Astrocyte (in vitro differentiated cells and primary cell): Measurements from ENCODE around the gene INTS2.

ENCODE experiments used
- EZH2 ChIP-seq: IDR thresholded peaks from 2 replicates; pipeline ENCODE4 v1.6.1; 2012; ENCODE audit warnings: mild to moderate bottlenecking, low read length, inconsistent platforms; ENCODE audit not compliant: insufficient read depth
- TF ChIP-seq, protein P1 (sequence below): IDR thresholded peaks from 2 replicates; pipeline ENCODE4 v1.5.1; 2011; ENCODE audit warnings: low read depth, mild to moderate bottlenecking, inconsistent platforms, low read length, moderate library complexity; ENCODE audit not compliant: insufficient read depth

DNA sequence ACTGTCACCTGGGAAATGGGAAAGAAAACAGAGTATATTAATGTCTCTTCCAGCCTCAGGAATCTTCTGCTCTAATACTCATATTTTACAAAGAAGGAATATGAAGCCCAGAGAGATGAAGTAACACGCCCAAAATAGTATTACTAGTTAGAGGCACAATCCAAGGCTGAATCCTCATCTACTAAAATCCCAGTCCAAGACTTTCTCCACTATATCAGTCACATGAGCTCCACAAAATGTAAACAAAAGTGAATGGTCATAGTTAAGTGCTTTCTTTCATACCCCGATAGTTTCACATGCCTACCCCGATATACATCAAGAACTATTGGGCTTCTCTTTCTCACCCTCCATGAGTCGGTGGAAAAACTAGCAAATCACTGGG lies 965 bp downstream of the INTS2 start:
- TF ChIP-seq, protein P1, sequence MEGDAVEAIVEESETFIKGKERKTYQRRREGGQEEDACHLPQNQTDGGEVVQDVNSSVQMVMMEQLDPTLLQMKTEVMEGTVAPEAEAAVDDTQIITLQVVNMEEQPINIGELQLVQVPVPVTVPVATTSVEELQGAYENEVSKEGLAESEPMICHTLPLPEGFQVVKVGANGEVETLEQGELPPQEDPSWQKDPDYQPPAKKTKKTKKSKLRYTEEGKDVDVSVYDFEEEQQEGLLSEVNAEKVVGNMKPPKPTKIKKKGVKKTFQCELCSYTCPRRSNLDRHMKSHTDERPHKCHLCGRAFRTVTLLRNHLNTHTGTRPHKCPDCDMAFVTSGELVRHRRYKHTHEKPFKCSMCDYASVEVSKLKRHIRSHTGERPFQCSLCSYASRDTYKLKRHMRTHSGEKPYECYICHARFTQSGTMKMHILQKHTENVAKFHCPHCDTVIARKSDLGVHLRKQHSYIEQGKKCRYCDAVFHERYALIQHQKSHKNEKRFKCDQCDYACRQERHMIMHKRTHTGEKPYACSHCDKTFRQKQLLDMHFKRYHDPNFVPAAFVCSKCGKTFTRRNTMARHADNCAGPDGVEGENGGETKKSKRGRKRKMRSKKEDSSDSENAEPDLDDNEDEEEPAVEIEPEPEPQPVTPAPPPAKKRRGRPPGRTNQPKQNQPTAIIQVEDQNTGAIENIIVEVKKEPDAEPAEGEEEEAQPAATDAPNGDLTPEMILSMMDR, result no peak
- TF ChIP-seq EZH2, result no peak
